ENCODE data around the gene THSD7A.

THSD7A gene

GRCh38 chr7:11810043-11810625 lies 21.9 kb downstream of the THSD7A start:
- no peak for DNase-seq (ENCODE audit: low read depth in 1 of 2, low spot score in 1 of 2)

GRCh38 chr7:11807000-11807399 lies 25.0 kb downstream of the THSD7A start:
- no peak for DNase-seq (ENCODE audit: low read depth in 1 of 2, low spot score in 1 of 2)

GRCh38 chr7:11804621-11805020 lies 27.4 kb downstream of the THSD7A start:
- no peak for DNase-seq (ENCODE audit: low read depth in 1 of 2, low spot score in 1 of 2)

- DNase-seq (ENCODE audit: low read depth in 1 of 2, low spot score in 1 of 2): no peak
These were observed 36.8 kb downstream of the THSD7A start for GRCh38 chr7:11795231-11795630.

GRCh38 chr7:11792166-11792565 lies 39.8 kb downstream of the THSD7A start:
- no peak for DNase-seq (ENCODE audit: low read depth in 1 of 2, low spot score in 1 of 2)

GRCh38 chr7:11788568-11788967 lies 43.4 kb downstream of the THSD7A start:
- no peak for DNase-seq (ENCODE audit: low read depth in 1 of 2, low spot score in 1 of 2)

- DNase-seq (ENCODE audit: low read depth in 1 of 2, low spot score in 1 of 2): no peak
These were observed 44.5 kb downstream of the THSD7A start for GRCh38 chr7:11787534-11787933.

GRCh38 chr7:11786186-11786585 lies 45.8 kb downstream of the THSD7A start:
- DNase-seq (ENCODE audit: low read depth in 1 of 2, low spot score in 1 of 2): no peak

GRCh38 chr7:11784769-11785536 lies 47.0 kb downstream of the THSD7A start:
- DNase-seq (ENCODE audit: low read depth in 1 of 2, low spot score in 1 of 2): no peak

- no peak for DNase-seq (ENCODE audit: low read depth in 1 of 2, low spot score in 1 of 2)
These were observed 51.9 kb downstream of the THSD7A start for GRCh38 chr7:11779864-11780674.

GRCh38 chr7:11776039-11776438 lies 56.0 kb downstream of the THSD7A start:
- DNase-seq (ENCODE audit: low read depth in 1 of 2, low spot score in 1 of 2): no peak

GRCh38 chr7:11775401-11775800 lies 56.6 kb downstream of the THSD7A start:
- DNase-seq (ENCODE audit: low read depth in 1 of 2, low spot score in 1 of 2): no peak

GRCh38 chr7:11768263-11768662 lies 63.7 kb downstream of the THSD7A start:
- no peak for DNase-seq (ENCODE audit: low read depth in 1 of 2, low spot score in 1 of 2)

GRCh38 chr7:11767148-11767547 lies 64.8 kb downstream of the THSD7A start:
- no peak for DNase-seq (ENCODE audit: low read depth in 1 of 2, low spot score in 1 of 2)

- no peak for DNase-seq (ENCODE audit: low read depth in 1 of 2, low spot score in 1 of 2)
These were observed 71.6 kb downstream of the THSD7A start for GRCh38 chr7:11760372-11760771.

- no peak for DNase-seq (ENCODE audit: low read depth in 1 of 2, low spot score in 1 of 2)
These were observed 73.3 kb downstream of the THSD7A start for GRCh38 chr7:11758627-11759111.

- no peak for DNase-seq (ENCODE audit: low read depth in 1 of 2, low spot score in 1 of 2)
These were observed 74.8 kb downstream of the THSD7A start for GRCh38 chr7:11757153-11757552.

- DNase-seq (ENCODE audit: low read depth in 1 of 2, low spot score in 1 of 2): no peak
These were observed 77.1 kb downstream of the THSD7A start for GRCh38 chr7:11754933-11755332.

- no peak for DNase-seq (ENCODE audit: low read depth in 1 of 2, low spot score in 1 of 2)
These were observed 77.9 kb downstream of the THSD7A start for GRCh38 chr7:11754123-11754522.

- no peak for DNase-seq (ENCODE audit: low read depth in 1 of 2, low spot score in 1 of 2)
These were observed 78.6 kb downstream of the THSD7A start for GRCh38 chr7:11753433-11753832.

GRCh38 chr7:11751807-11752389 lies 80.1 kb downstream of the THSD7A start:
- DNase-seq (ENCODE audit: low read depth in 1 of 2, low spot score in 1 of 2): no peak

- DNase-seq (ENCODE audit: low read depth in 1 of 2, low spot score in 1 of 2): no peak
These were observed 80.7 kb downstream of the THSD7A start for GRCh38 chr7:11751315-11751714.
